ENCODE results near the gene CPOX. TPM values are rescaled to one million over a fixed set of nuclear protein-coding genes. Genes with fewer than 3 reads are reported as not detected.

Gene CPOX
- total RNA-seq, 1 experiment from 2014 or later, result 19.9 TPM

DNA sequence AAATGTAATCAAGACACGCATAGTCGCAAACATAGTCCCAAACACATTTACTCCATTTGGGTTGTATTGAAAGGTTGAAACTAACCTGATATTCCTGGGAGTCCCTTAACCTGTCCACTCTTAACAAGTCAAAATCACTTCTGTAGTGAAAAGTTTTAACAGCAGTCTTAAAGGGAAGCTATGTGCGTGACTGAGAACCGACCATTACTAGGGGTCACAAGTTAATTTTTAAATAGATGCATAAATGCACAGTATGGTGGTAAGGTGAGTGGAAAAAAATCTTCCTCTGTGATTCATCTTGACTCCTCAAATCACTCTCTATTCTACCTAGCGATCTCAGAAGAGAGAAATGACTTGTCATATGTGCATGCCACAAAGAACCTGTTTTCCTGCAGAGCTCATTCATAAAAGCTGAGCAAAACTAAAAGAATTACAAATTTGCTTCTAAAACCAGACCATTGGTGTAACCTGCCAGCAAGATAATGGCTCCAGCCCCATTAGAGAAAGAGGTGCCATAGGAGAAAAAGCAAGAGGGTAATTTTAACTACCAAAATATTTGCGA lies 56.9 kb downstream of the CPOX start:
- Mint-ChIP-seq H3K9me3 (ENCODE audit: low read depth, unreplicated experiment) (no peaks in the 10 kb centered on the region), H3K27ac (ENCODE audit: unreplicated experiment) (no peak overlapping the region), H3K4me1 (ENCODE audit: low read depth, unreplicated experiment) (no peaks in the 10 kb centered on the region), H3K4me3 (ENCODE audit: low read depth, unreplicated experiment) (no peak overlapping the region), H3K27me3 (ENCODE audit: unreplicated experiment) (no peaks in the 10 kb centered on the region), H3K36me3 (ENCODE audit: insufficient read depth, unreplicated experiment) (no peaks in the 10 kb centered on the region)
- no peak for TF ChIP-seq CTCF (IDR thresholded peaks at IDR 0.05; ENCODE audit: unreplicated experiment)
- no peak for DNase-seq
- no TSS peak for BruUV-seq (replicated peaks)
- intact Hi-C loops (cut with micrococcal nuclease; ENCODE audit: unreplicated experiment), result no loop called here
- CTCF ChIA-PET, result interaction anchor here (1.0 to 2.3 kb wide), 2 partner anchors 14 to 34 kb away, joined by 3 to 6 read pairs; partner anchors contain the start of gene CLDND1

GRCh38 chr3:98534734-98535133 lies 58.7 kb downstream of the CPOX start:
- DNase-seq, result no peak
- no peaks in the 10 kb centered on the region for H3K9me3 Mint-ChIP-seq (ENCODE audit: low read depth, unreplicated experiment)
- CTCF ChIA-PET, result no interaction called here
- H3K4me3 Mint-ChIP-seq (ENCODE audit: low read depth, unreplicated experiment), result no peak overlapping the region
- H3K27ac Mint-ChIP-seq (ENCODE audit: unreplicated experiment), result no peak overlapping the region
- H3K27me3 Mint-ChIP-seq (ENCODE audit: unreplicated experiment), result no peaks in the 10 kb centered on the region
- no peaks in the 10 kb centered on the region for H3K4me1 Mint-ChIP-seq (ENCODE audit: low read depth, unreplicated experiment)
- no peak for TF ChIP-seq CTCF (IDR thresholded peaks at IDR 0.05; ENCODE audit: unreplicated experiment)
- no peaks in the 10 kb centered on the region for H3K36me3 Mint-ChIP-seq (ENCODE audit: insufficient read depth, unreplicated experiment)
- intact Hi-C loops (cut with micrococcal nuclease; ENCODE audit: unreplicated experiment), result no loop called here
- BruUV-seq (replicated peaks), result no TSS peak

DNA sequence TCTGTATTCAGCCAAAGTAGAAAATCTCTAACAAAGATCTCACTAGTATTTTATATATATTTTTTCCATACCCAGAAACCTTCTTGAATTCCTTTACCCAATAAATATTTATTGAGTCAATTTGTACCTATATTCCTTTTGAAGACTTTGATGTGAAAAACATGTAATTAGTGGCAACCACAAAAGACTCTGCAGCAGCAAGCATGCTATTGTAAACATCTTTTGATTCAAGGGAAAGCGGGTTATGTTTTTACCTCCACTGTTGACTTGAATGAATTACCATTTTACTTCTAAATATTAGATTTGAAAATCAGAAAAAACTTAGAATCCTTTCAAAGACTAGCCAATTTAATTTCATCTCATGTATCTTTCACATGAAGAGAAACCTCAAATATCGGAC lies 59.2 kb downstream of the CPOX start:
- TF ChIP-seq CTCF (IDR thresholded peaks at IDR 0.05; ENCODE audit: unreplicated experiment), result no peak
- H3K4me1 Mint-ChIP-seq (ENCODE audit: low read depth, unreplicated experiment), result no peaks in the 10 kb centered on the region
- no peaks in the 10 kb centered on the region for H3K9me3 Mint-ChIP-seq (ENCODE audit: low read depth, unreplicated experiment)
- H3K36me3 Mint-ChIP-seq (ENCODE audit: insufficient read depth, unreplicated experiment), result no peaks in the 10 kb centered on the region
- H3K4me3 Mint-ChIP-seq (ENCODE audit: low read depth, unreplicated experiment), result no peak overlapping the region
- no TSS peak for BruUV-seq (replicated peaks)
- no peak overlapping the region for H3K27ac Mint-ChIP-seq (ENCODE audit: unreplicated experiment)
- H3K27me3 Mint-ChIP-seq (ENCODE audit: unreplicated experiment), result no peaks in the 10 kb centered on the region
- CTCF ChIA-PET, result no interaction called here
- intact Hi-C loops (cut with micrococcal nuclease; ENCODE audit: unreplicated experiment), result no loop called here
- DNase-seq, result no peak

- no peak for DNase-seq
- H3K36me3 Mint-ChIP-seq (ENCODE audit: insufficient read depth, unreplicated experiment), result no peaks in the 10 kb centered on the region
- CTCF ChIA-PET, result no interaction called here
- H3K9me3 Mint-ChIP-seq (ENCODE audit: low read depth, unreplicated experiment), result no peaks in the 10 kb centered on the region
- no peaks in the 10 kb centered on the region for H3K27me3 Mint-ChIP-seq (ENCODE audit: unreplicated experiment)
- BruUV-seq (replicated peaks), result no TSS peak
- no peak for TF ChIP-seq CTCF (IDR thresholded peaks at IDR 0.05; ENCODE audit: unreplicated experiment)
- intact Hi-C loops (cut with micrococcal nuclease; ENCODE audit: unreplicated experiment), result no loop called here
- no peaks in the 10 kb centered on the region for H3K4me1 Mint-ChIP-seq (ENCODE audit: low read depth, unreplicated experiment)
- no peak overlapping the region for H3K27ac Mint-ChIP-seq (ENCODE audit: unreplicated experiment)
- H3K4me3 Mint-ChIP-seq (ENCODE audit: low read depth, unreplicated experiment), result no peak overlapping the region
Measured at GRCh38 chr3:98532709-98533571, 60.5 kb downstream of the CPOX start.

All from Calu3 (cell line).